Heart left ventricle (tissue), 13 donors: Measurements from ENCODE around the gene ADGRG7.

Experiments
- CTCF ChIP-seq, 12 donors: fragments of 200-600 bp; sonication (generic) in 4 of 12; IDR thresholded peaks; one replicate each; pipeline versions ENCODE4 v1.5.0 to v1.8.0; 2018 to 2022; ENCODE audit warnings: antibody characterized with exemption in 12 of 12, mild to moderate bottlenecking in 5 of 12
- POLR2A ChIP-seq, 2 donors: fragments of 450-650 bp; IDR thresholded peaks; one replicate each; pipeline ENCODE4 v1.6.1; 2017; ENCODE audit warnings: antibody characterized with exemption in 2 of 2, mild to moderate bottlenecking in 2 of 2, moderate library complexity in 2 of 2
- donor health status: ischemic (EF 13 %, LVEDD 7.1; RV severe dilation, severe dysfunction).
- donor health status: DM: no; HTN: yes; CAD: no.
- donor health status: DM: no; HTN: no; CAD: no.
- donor health status: ischemic (EF 25% LVEDD 6.9; RV normal size, moderate dysfunction).
- donor health status: ischemic (EF 25% LVEDD 5.7; RV mildly dilated, moderate dysfunction).
- donor health status: ischemic (EF 35%, LVEDD 5.7; RV mildly dilated, moderate dysfunction).
- donor health status: nonischemic (EF 11% LVEDD 7.7; RV severe dilation, severe dysfunction).
- donor health status: DM: yes; HTN: yes; CAD: no.
- donor health status: PGD.
- donor health status: ischemic (EF 29% LVEDD 5.4; RV normal size, mild dysfunction).
- donor health status: nonischemic (EF 23%, LVEDD 6.1; RV moderate dilation, normal function).

- TF ChIP-seq CTCF (IDR thresholded peaks at IDR 0.05) (no peak), POLR2A (IDR thresholded peaks at IDR 0.05) (no peak)
Observed at GRCh38 chr3:100634493-100635272, 25.3 kb downstream of the ADGRG7 start.
